GM13976 (cell line): ENCODE measurements around the gene PCYOX1L.
A peak's percentile ranks its signal among the peaks of the same experiment; 100 is the strongest.

Experiments used
- DNase-seq: peaks from one replicate; pipeline ENCODE4 v3.0.0; 2012; ENCODE audit warnings: low spot score
- in situ Hi-C: fragments of 300-500 bp; cut with MboI; formaldehyde crosslinking; loops from one replicate; pipeline ENCODE4 v1.12.0; 2022; ENCODE audit warnings: low sequenced_read_pairs, mixed read lengths, inconsistent platforms; ENCODE audit not compliant: unreplicated experiment
- TF ChIP-seq, protein P1 (sequence below): IDR thresholded peaks from 2 replicates; pipeline ENCODE4 v1.5.1; 2012; ENCODE audit warnings: borderline replicate concordance, mild to moderate bottlenecking; ENCODE audit not compliant: insufficient read depth; ENCODE audit errors: extremely low read depth, missing control alignments, control extremely low read depth

PCYOX1L gene

GRCh38 chr5:149379818-149380374 is 22.1 kb downstream of the PCYOX1L start:
- DNase-seq: no peak
- in situ Hi-C loops: loop anchor here (10.0 kb wide), 1 partner anchor 185 kb away; no protein-coding TSS in a partner anchor
- TF ChIP-seq, protein P1, sequence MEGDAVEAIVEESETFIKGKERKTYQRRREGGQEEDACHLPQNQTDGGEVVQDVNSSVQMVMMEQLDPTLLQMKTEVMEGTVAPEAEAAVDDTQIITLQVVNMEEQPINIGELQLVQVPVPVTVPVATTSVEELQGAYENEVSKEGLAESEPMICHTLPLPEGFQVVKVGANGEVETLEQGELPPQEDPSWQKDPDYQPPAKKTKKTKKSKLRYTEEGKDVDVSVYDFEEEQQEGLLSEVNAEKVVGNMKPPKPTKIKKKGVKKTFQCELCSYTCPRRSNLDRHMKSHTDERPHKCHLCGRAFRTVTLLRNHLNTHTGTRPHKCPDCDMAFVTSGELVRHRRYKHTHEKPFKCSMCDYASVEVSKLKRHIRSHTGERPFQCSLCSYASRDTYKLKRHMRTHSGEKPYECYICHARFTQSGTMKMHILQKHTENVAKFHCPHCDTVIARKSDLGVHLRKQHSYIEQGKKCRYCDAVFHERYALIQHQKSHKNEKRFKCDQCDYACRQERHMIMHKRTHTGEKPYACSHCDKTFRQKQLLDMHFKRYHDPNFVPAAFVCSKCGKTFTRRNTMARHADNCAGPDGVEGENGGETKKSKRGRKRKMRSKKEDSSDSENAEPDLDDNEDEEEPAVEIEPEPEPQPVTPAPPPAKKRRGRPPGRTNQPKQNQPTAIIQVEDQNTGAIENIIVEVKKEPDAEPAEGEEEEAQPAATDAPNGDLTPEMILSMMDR: no peak

DNA sequence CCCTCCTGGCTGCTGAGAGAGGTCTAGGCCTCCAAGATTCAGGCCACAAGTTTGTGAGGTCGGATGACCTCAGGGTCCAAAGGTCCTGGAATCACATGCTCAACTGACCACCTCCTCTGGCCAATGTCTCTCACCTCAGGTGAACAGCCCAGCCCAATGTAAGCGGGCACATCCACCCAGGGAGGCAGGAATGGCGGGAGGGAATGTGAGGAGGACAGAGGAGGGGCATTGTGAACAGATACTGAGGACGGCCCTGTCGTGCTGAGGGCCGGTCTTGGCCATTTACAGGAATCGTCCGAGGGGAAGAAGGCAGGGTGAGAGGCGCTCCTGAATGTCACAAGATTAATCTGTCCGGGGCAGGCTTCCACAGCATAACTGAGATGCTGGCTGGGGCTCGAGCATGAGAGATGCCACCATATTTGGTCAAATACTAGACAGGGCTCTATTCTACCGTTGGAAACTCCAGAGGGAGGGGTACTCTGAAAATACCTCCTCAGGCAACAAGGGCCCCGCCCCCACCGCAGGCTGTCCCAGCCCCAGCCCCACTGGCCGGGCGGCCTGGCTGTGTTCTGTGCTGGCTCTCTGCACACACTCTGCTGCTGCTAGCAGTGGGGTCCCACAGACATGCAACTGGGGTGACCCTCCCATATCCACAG is 22.7 kb downstream of the PCYOX1L start:
- in situ Hi-C loops: no loop called here
- TF ChIP-seq, protein P1: no peak
- no peak for DNase-seq

DNA sequence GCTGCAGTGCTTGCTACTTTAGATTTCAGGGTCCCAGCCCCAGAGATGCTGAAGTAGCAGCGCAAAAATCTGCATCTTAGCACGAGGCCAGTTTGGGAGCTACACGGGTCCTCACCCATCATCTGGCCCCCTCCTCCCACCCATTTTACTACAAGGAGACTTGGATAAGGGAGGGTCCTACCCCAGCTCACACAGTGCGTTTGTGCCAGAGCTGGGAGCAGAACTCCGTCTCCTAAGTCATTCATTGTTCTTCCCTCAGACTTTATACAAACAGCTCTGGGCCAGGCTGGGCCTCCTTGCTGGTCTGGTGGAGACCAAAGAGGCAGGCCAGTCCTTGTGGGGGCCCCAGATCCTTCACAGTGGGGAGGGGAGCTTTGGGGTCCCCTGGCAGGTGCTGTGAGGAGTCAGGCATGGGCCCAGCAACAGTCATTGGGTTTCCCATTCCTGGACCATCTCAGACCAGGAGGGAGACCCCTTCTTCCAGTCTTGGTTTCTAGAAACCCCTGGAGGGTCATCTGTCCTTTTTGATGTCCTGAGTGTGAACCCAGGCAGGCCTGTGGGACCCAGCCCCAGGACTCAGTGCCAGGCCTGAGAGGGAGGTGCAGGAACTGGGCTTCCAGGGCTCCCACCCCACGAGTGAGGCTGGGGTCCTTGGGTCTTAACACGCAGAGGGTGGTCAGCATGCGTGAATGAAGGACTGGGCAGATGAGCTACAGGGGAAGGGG is 23.6 kb downstream of the PCYOX1L start:
- TF ChIP-seq, protein P1: no peak
- no peak for DNase-seq
- in situ Hi-C loops: no loop called here

DNA sequence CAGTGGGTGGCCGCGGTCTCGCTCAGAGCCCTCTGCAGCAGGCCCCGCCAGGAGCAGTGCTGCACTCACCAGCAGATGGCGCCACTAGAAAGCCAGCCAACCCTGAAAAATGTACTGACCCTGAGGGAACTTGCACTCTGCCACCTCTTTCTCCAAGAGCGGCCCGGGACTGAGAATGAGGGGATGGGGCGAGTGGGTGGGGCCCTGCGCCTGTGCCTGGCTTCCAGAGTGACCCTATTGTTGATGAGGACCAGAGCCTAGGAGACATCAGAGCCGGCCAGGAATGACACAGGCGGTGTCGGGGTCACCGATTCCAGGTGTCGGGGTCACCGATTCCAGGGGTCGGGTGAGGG is 24.1 kb downstream of the PCYOX1L start:
- in situ Hi-C loops: no loop called here
- TF ChIP-seq, protein P1: peak; percentile 96
- peak; percentile 91 for DNase-seq

DNA sequence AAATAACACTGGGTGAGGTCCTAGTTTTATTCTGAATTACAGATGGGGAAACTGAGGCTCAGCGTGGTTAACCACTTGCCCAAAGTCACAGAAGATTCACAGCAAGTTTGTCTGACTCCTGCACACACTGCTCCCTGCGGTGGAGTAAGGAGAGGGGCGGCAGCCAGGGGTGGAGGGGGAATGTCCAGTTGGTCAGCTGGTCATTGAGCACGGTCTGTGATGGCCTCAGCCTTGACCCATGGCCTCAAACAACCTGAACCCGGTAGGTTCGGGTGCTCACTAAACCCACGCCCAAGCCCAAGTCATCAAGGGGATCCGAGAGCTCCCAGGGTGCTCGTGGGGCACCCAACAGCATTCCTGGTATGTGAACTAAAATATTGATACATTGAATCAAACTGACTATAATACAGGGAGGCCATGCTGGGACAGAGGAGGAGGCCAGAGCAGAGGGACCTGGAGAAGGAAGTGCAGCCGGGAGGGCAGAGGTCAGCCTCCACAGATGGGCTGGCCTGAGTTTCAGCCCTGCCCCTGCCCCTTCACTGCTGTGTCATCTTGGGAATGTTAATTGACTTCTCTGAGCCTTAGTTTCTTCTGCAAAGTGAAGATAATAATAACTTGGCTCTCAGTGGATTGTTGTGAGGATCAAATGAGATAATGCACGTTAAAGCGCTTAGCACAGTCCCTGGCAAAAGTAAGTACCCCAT is 24.8 kb downstream of the PCYOX1L start:
- TF ChIP-seq, protein P1: no peak
- no peak for DNase-seq
- in situ Hi-C loops: no loop called here

DNA sequence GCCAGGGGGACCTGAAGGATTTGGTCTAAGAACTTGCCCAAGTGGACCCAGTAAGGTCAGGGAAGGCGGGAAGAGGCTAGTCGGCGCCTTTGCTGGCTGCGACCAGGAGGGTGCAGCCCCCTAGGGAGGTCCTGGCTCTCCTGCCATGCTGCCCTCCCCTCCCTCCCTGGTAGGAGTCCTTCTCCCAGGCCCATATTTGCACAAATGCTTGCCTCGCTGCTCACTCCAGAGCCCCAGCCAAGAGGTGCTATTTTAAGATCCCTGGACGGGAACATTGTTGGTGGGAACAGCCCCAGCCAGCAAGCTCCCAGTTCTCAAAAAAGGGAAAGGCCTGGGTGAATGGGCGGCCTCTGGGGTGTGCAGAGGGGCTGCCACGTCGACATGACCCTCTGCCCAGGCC is 25.6 kb downstream of the PCYOX1L start:
- in situ Hi-C loops: no loop called here
- TF ChIP-seq, protein P1: no peak
- DNase-seq: no peak
